Progenitor cell of endocrine pancreas (in vitro differentiated cells): ENCODE data around the gene STX19. TPM values are rescaled to one million over a fixed set of nuclear protein-coding genes. Genes with fewer than 3 reads are reported as not detected.

Experiments used
- DNase-seq: peaks from one replicate; pipeline ENCODE4 v3.0.0; 2021; ENCODE audit warnings: low spot score; ENCODE audit not compliant: unreplicated experiment
- H3K27ac Mint-ChIP-seq: 2 replicates; pipeline ENCODE4 v1.8.0; 2021; ENCODE audit warnings: mild to moderate bottlenecking, moderate library complexity, mixed read lengths
- H3K27me3 Mint-ChIP-seq: 2 replicates; pipeline ENCODE4 v1.8.0; 2021; ENCODE audit warnings: mixed read lengths
- H3K36me3 Mint-ChIP-seq: 2 replicates; pipeline ENCODE4 v1.8.0; 2022; ENCODE audit warnings: mixed read lengths; ENCODE audit not compliant: insufficient read depth
- H3K4me1 Mint-ChIP-seq: 2 replicates; pipeline ENCODE4 v1.8.0; 2021; ENCODE audit warnings: low read depth, mixed read lengths
- H3K4me3 Mint-ChIP-seq: 2 replicates; pipeline ENCODE4 v1.8.0; 2021; ENCODE audit warnings: low read depth, mild to moderate bottlenecking, moderate library complexity, mixed read lengths
- H3K9me3 Mint-ChIP-seq: 2 replicates; pipeline ENCODE4 v1.8.0; 2021; ENCODE audit warnings: low read depth, mixed read lengths
- CTCF ChIP-seq: fragments of 200-600 bp; sonication (generic); IDR thresholded peaks from one replicate; pipeline ENCODE4 v1.5.0; 2021; ENCODE audit warnings: antibody characterized with exemption, mild to moderate bottlenecking; ENCODE audit not compliant: unreplicated experiment
- total RNA-seq: library from RNA; stranded (reverse); gene quantifications from 2 replicates; pipeline ENCODE4 v1.2.1, GENCODE V29; 2021

STX19 gene
- total RNA-seq, 1 donor from 2014 or later: not detected

- TF ChIP-seq CTCF: no peak
- Mint-ChIP-seq H3K36me3 (no peaks in the 10 kb centered on the region), H3K27me3 (no peaks in the 10 kb centered on the region), H3K27ac (no peak overlapping the region), H3K4me1 (peaks cover 12% of the 10 kb centered on the region), H3K9me3 (no peaks in the 10 kb centered on the region), H3K4me3 (no peak overlapping the region)
- no peak for DNase-seq
Measured at GRCh38 chr3:93984618-93985017, 43.8 kb downstream of the STX19 start.

- no peaks in the 10 kb centered on the region for H3K36me3 Mint-ChIP-seq
- H3K27me3 Mint-ChIP-seq: no peaks in the 10 kb centered on the region
- H3K4me1 Mint-ChIP-seq: peaks cover 15% of the 10 kb centered on the region
- no peaks in the 10 kb centered on the region for H3K9me3 Mint-ChIP-seq
- no peak for TF ChIP-seq CTCF
- H3K4me3 Mint-ChIP-seq: no peak overlapping the region
- no peak overlapping the region for H3K27ac Mint-ChIP-seq
- DNase-seq: no peak
Measured at GRCh38 chr3:93983408-93983807, 45.0 kb downstream of the STX19 start.

GRCh38 chr3:93981649-93982048, 46.7 kb downstream of the STX19 start:
- peak overlapping the region; percentile 87 for H3K4me3 Mint-ChIP-seq
- no peak for TF ChIP-seq CTCF
- H3K36me3 Mint-ChIP-seq: no peaks in the 10 kb centered on the region
- H3K27ac Mint-ChIP-seq: no peak overlapping the region
- no peaks in the 10 kb centered on the region for H3K9me3 Mint-ChIP-seq
- H3K27me3 Mint-ChIP-seq: no peaks in the 10 kb centered on the region
- no peak for DNase-seq
- peaks cover 15% of the 10 kb centered on the region for H3K4me1 Mint-ChIP-seq

- Mint-ChIP-seq H3K4me1 (peaks cover 15% of the 10 kb centered on the region), H3K36me3 (no peaks in the 10 kb centered on the region), H3K4me3 (peak within 1 kb of the TSS; percentile 87), H3K27ac (peak within 1 kb of the TSS; percentile 75), H3K9me3 (no peaks in the 10 kb centered on the region), H3K27me3 (no peaks in the 10 kb centered on the region)
- DNase-seq: peak; percentile 80
- TF ChIP-seq CTCF: no peak
Measured at GRCh38 chr3:93979850-93980676, 48.3 kb downstream of the STX19 start, which contains the start of gene ARL13B. Gene ARL13B (plus strand): TSS chr3:93980155. CDS start chr3:93980424, 269 bp downstream.

GRCh38 chr3:93973131-93974126, 55.0 kb downstream of the STX19 start, which contains the start of gene PROS1:
Gene PROS1 (minus strand): TSS chr3:93973896. CDS start chr3:93973749, 147 bp downstream.
- H3K36me3 Mint-ChIP-seq: no peaks in the 10 kb centered on the region

More at GRCh38 chr3:93973131-93974126, 55.0 kb downstream of the STX19 start, which contains the start of gene PROS1:
- Mint-ChIP-seq H3K4me3 (peak within 1 kb of the TSS; percentile 77), H3K27ac (peak within 1 kb of the TSS; percentile 94), H3K4me1 (peaks cover 6% of the 10 kb centered on the region), H3K27me3 (no peaks in the 10 kb centered on the region), H3K9me3 (no peaks in the 10 kb centered on the region)
- peak; percentile 37 for TF ChIP-seq CTCF
- peak; percentile 49 for DNase-seq
